SIG-M5 (cell line): ENCODE data around the gene RUFY1.
"Not testable (repeated sequence)": the region's sequence is repeated elsewhere in the genome, so short reads cannot be mapped to it uniquely, and the experiment has no call there.

Experiments used
- DNase-seq: peaks from one replicate; lab custom pipeline; 2025; lab: John Stamatoyannopoulos, UW

The RUFY1 gene

DNA sequence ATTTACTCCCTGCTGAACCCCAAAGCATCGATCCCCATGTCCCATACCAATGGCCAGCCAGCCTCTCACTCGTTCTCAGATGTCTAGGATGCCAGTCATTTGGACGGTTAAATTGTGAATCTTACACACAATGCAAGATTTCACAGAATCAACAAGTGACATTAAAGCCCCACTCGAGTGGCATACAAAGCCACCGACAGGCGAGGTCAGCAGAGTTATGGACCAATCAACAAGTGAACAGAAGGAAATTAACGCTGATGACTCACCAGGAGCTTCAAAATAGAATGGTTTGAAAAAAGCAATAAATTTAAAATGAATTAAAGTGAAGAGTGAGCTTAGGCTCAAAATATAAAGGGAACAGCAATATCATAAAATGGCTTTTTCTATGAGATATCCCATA lies 8.2 kb upstream of the RUFY1 start:
- DNase-seq: no peak

DNA sequence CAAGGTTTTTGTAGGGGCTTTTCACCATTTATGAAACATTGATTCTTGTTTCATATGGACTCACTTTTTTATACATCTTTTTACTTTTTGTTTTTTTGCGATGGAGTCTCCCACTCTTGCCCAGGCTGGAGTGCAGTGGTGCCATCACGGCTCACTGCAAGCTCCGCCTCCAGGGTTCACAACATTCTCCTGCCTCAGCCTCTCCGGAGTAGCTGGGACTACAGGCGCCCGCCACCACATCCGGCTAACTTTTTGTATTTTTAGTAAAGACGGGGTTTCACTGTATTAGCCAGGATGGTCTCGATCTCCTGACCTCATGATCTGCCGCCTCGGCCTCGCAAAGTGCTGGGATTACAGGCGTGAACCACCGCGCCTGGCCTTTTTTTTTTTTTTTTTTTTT lies 7.1 kb upstream of the RUFY1 start:
- DNase-seq: not testable (repeated sequence)

DNA sequence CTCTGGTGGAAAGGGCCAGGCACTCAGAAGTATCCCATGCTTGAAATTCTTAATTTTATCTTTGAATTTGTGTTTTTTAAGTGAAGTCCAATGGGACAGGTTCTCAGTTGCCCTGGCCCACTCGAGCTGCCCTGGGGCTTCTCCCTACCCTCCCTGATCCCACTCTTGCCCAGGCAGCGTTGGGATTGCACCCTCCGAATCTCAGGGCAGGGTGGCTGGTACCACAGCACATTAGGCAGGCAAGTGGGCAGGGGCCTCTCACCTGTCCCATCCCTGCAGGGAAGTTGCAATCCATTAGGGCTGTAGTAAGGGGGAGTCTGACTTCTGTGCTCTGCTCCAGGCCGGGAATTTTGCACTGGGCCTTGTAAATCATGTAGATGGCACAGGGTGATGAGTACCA lies 2.7 kb downstream of the RUFY1 start:
- DNase-seq: no peak

DNA sequence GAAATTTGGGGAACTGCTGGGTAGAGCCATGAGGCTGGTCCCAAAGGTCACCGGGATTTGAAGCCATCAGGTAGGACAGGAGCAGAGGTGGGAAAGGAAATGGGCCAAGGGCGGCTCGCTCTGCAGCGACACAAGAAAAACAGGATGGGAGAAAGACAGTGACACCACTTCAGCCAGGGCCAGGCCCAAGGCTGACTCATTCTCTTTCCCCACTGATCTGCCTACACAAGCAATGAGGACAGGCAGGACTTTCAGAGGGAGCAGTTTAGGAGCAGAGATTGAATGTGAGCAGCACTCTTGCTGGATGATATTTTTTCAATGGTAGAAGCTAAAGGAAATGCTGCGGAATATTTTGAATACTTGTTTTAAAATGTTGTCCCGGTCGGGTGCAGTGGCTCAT lies 3.5 kb downstream of the RUFY1 start:
- no peak for DNase-seq

DNA sequence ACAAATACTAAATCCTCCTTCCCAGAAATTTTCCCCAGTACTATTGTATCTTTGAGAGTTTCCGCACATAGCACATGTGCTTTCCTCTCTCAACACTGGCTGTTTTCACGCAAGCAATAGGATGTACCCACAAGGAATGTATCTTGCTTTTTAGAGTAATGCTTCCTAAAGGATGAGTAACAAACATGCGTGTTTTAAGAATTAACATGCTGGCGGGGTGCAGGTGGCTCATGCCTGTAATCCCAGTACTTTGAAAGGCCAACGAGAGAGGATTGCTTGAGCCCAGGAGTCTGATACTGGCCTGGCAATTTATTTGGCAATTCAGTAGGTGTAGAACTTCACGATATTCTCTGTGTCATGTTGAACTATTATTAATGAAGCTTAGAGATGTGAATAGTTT lies 4.6 kb downstream of the RUFY1 start:
- DNase-seq: no peak

DNA sequence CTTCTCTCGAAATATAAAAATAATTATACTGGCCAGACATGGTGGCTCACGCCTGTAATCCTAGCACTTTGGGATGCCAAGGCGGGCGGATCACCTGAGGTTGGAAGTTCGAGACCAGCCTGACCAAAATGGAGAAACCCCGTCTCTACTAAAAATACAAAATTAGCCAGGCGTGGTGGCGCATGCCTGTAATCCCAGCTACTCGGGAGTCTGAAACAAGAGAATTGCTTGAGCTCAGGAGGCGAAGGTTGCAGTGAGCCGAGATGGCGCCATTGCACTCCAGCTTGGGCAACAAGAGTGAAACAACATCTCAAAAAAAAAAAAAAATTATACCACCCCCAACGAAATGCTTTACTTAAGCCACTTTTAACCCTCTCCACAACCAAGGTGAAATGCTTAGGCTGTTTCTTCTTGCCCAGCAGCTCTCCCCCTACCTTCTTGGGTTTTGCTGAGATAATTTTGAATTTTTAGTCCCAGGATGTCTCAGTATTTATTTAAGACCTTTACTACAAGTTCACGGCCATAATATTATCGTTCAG lies 8.0 kb downstream of the RUFY1 start:
- DNase-seq: not testable (repeated sequence)

DNA sequence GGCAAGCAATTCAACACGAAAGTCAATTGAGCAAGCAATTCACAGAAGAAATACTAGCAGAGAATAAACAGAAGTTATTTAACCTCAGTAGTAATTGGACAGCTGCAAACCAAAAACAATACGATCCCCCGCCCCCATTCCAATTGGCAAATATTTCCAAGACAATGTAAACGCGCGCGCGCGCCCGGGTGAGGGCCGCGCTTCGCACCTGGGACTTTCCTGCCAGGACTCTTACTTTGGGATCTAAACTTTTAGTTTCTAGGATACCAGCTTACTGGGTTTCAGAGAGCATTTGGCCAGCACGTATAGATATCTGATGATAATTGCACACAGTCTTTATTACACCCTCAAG lies 8.6 kb downstream of the RUFY1 start:
- DNase-seq: no peak

DNA sequence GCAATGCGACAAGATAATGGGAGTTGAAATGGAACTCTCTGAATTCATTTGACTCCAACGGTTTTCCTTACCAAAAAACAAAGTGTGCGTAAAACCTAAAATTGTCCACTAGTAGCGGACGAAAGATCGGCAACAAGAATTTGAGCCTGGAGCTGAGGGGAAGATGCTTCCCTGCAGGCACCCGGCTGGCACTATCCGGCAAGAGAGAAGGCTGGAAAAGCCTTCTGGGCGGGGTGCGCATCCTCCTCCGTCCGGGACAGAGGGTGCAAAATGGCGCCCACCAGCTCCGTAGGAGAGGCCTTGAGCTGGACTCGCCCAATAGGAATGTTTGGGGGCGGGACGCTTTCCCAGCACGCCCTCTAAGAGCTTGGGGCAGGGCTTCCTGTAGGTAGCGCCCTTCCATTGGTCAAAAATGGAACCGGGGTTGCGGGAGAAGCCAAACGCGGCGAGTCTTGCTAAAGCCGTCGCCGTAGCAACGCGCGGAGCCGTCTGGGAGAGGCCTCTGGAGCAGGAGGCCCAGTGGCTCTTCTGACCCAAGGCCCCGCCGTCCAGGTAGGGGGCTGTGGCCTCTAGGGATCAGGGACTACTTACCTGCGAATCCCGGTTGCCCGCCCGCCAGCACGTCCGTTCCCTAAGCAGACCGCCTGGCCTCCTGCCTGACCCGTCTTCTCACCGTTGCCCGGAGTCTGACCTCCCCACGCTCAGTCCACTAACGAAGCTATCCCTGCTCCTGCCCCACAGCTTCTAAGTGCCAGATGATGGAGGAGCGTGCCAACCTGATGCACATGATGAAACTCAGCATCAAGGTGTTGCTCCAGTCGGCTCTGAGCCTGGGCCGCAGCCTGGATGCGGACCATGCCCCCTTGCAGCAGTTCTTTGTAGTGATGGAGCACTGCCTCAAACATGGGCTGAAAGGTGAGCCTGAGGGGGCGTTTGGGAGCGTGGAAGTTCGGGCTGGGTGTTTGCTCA lies 9.2 kb downstream of the RUFY1 start:
- DNase-seq: no peak

DNA sequence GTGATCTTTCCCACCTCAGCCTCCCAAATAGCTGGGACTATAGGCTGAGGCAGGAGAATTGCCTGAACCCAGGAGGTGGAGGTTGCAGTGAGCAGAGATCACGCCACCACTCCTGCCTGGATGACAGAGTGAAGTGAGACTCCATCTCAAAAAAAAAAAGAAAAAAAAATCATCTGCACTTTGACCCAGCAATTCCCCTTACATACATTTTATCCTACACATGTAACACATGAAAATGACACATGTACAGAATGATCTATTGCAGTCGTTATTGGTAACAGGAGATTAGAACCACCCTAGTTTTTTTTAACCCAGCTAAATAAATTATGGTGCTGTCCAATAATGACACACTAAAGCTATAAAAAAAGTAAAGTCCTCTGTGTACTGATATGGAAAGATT lies 14.2 kb downstream of the RUFY1 start:
- DNase-seq: no peak

DNA sequence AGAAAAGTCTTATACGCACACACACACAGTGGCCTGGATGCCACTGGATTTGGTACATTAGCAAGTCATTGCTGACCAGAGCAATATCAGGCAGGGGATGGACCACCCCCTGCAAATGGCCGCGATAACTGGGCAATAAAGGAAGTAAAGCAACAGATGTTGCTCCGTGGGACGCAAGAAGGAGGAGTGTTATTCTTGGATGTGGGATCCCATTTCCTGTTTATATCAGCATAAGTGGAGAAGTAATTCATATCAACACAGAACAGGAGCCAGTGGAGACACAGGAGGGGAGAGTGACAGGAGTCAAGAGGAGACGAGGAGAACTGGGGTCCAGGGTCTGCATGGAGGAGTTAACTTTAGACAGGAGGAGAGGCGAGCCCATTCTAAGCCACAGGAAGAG lies 18.4 kb downstream of the RUFY1 start:
- DNase-seq: no peak

DNA sequence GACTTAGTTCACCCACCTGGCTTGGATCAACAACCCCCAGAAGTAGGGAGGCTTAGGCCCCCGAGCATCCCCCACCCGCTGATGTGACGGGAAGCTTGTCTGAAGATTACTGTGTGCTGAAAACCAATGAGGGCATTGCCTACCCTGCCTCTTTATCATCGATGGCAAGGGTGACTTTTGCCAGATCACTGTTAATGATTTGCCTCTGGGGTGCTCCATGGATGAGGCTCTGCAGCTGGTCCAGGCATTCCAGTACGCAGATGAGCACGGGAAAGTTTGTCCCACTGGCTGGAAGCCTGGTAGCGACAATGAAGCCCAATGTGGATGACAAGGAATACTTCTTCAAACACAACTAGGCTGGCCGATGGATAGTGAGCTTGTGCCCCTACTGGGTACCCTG lies 22.0 kb downstream of the RUFY1 start:
- no peak for DNase-seq

DNA sequence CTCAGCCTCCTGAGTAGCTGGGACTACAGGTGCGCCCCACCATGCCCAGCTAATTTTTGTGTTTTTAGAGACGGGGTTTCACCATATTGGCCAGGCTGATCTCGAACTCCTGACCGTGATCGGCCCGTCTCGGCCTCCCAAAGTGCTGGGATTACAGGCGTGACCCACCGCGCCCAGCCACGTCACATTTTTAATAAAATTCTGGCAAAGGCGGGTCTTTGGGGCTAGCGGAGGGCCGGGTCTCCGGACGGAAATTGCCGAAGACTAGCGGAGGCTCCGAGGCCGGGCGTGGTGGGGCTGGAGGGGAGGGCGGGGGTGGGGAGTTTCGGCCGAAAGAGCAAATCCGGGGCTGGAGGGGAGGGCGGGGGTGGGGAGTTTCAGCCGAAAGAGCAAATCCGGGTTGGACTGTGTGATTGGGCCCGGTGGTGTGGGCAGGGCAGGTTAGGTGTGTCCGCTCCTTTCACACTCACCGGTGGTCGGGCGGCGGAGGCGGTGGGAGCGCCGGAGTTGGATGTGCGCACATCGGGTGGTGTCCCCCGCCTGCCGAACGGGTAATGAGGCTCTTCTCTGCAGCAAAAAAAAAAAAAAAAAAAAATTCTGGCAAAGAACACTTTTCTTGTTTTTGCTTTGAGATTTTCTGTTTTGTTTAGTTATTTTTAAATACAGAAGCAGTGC lies 27.1 kb downstream of the RUFY1 start:
- no peak for DNase-seq

DNA sequence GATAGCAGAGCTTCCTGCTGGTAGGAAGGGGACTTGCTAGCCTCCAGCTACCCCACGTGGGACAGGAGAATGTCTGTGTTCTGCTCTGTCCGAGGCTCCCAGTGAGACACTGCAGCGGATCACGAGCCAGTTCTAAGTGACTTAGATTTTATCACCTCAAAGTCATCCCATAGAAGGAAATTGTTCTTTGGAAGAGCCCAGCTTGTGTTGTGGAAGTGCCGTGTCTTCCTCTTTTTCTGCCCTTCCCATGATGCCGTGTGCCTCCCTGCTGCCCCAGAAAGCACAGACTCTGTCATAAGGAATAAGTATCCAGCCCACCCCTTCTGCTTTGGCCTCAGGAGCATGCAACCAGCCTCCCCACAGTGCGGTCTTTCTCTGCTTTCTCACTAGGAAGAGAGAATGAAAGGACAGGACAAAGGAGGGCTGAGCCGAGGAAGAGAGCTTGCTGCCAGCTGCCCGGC lies 35.6 kb downstream of the RUFY1 start:
- DNase-seq: no peak

DNA sequence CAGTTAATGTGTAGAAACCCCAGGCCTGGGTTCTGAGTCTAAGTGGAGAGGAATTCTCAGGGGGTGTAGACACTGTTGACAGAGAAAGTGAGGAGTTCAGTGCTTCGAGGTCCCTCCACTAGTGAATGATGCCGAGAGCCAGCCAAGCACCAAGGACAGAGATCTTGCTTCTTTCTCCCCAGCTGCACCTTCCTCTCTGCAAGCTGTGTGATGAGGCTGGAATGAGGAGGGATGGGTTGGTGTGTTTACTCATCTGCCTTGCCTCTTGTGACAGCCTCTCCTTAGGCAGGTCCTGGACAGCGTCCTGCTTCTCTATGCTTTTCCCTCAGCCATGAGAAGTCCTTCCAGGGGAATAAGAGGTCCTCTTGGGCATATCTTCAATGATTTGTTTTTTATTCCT lies 37.8 kb downstream of the RUFY1 start:
- no peak for DNase-seq

DNA sequence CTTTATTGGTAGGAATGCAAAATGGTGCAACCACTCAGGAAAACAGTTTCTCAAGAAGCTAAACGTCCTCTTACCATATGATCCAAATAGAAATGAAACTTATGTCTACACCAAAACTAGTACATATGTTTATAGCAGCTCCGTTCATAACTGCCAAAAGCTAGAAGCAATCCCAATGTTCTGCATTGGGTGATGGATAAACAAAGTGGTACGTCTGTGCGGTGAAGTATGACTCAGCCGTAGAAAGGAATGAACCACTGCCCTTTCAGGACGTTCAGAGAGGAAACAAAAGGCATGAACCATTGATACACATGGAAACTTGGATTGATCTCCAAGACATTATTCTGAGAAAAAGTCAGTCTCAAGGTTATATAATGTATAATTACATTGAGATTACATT lies 45.6 kb downstream of the RUFY1 start:
- DNase-seq: no peak

DNA sequence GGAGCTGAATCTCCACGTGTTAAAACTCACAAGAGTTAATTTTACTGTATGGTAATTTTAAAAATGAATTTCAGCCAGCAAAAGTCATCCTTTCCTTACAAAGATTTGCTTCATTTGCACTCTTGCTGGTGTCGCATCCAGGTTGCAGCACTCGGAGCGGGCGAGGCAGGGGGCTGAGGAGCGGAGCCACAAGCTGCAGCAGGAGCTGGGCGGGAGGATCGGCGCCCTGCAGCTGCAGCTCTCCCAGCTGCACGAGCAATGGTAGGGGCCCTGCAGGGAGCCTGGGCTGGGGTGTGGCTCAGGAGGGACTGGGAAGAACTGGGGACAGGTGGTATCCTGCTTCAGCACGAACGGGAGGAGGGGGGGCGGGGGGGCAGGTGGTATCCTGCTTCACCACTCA lies 46.1 kb downstream of the RUFY1 start:
- no peak for DNase-seq

DNA sequence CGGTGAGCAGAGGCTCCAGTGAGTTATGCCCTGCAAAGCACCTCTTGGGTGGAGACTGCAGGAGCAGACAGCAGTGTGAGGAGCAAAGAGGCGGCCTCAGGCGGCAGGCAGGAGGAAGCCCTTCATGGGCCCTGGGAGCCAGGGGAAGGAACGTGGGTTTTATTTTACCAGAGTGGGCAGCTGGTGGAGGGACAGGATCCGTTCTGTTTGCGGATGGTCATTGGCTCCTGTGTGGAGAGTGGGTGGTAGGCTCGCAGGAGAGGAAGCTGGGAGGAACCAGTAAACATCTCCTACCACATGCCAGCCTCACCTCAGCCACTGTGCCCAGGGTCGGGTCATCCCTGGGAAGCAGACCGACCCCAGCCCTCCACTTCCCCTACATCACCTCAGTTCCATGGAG lies 48.7 kb downstream of the RUFY1 start:
- DNase-seq: no peak

DNA sequence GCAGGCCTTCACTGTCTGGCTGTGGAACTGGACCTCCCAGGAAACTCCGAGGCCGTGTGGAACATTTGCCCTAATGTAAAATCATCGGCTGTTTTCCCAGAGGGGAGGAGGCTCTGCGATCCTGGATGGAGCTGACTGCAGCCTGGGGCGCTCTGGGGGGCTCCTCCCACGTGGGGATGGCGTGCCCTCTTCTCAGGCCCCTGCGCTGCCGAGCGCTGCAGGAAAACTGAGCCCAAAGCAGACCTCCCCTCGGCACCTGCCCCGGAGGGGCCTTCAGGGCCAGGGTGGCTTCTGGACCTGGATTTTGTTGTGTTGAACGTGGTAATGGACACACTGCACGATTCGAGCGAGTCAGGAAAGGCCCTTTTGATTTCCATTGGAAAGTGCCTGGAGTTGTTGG lies 49.2 kb downstream of the RUFY1 start:
- no peak for DNase-seq

DNA sequence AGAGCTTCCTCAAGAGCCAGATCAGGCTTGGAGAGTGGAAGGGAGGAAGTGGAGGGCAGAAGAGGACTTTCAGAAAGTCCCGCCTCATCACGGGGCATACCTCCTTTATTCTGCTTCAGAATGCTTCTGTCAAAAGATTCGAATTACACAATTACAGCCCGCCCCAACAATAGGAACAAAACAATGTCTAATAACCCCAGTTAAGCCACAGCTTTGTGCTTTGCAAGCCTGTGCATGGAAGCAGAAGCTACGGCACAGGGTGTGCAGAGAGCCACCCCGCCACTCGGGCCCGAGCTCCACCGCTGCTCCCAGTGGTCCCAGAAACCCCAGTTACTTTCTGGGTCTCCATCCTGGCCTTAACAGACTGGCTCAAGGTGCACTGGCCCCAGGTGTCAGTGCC lies 49.6 kb downstream of the RUFY1 start:
- no peak for DNase-seq

DNA sequence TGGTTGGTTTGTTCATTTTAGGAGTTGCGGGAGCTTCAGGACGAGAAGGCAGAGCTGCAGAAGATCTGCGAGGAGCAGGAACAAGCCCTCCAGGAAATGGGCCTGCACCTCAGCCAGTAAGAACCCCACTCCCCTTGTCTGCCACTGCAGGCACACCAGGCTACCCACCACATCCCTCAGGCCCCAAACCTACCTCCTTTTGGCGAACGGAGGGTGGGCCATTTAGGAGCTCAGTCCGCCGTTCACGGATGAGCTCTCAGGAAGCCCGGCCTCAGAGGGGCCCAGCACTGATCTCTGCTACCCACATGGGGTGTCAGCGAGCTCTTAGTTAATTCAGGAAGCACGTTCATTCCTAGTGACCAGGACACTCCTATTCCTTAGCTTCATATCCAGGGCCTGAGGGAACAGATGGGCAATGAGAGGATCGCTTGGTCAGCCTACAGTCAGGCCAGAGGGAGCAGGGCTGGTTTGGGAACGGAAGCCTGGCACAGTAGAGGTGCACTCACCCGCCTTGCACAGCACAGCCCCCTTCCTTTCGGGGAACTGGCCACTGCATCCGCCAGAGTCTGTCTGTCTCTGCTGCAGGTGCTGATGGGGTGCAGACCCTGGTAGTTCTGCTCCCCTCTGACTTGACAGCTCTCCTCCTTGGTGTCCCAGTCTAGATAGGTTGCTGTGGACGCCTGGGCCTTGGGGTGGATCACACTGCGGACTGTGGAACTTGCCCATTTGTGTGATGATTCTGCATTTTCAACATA lies 51.7 kb downstream of the RUFY1 start:
- DNase-seq: no peak

DNA sequence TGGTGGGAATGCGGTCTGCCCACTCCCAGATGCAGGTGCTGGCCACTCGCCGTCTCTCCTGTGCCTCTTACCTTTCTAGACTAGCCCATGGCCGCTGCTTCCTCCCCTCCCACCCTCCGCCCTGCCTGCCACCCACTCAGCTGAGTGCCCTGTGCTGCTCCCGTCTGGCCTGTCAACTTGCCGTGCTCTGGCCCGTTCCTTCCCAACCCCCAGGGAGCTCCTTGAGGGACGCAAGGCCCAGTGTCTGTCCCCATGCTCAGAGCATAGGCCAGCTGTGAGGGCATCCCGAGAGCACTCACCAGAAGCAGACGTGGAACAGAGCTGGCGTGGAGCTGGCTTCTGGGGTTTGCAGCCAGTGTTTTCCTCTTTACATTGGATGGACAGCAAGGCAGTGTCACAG lies 53.0 kb downstream of the RUFY1 start:
- DNase-seq: no peak

DNA sequence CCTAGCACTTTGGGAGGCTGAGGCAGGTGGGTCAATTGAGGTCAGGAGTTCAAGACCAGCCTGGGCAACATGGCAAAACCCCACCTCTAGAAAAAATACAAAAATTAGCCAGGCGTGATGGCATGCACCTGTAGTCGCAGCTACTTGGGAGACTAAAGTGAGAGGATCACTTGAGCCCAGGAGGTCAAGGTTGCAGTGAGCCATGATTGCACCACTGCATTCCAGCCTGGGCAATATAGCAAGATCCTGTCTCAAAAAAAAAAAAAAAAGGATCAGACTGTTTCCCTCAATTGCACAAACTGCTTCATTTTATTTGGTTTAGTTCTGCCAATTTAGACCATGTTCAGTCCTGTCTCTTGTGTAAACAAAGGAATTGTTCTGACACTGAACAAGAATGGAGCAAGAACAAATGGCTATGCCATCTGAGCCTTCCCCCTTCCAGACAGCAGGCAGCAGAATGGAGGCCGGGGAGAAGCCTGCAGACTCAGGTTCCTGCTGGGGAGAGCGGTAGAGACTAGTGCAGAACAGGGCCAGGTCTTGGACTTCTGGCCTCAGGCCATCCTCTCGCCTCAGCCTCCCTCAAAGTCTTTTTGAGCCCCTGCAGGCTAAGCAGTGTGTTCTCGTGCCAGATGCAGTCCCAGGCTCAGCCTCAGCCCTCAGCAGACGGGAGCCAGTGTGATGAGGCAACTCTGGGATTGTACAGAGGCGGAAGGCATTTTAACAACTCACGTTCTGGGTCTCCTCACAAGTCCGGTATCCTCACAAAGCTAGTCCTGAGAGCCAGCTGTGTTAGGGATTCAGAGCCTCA lies 54.9 kb downstream of the RUFY1 start:
- DNase-seq: no peak
